WI38 (cell line): ENCODE data around the gene ARL2.

Experiments used
- H3K4me3 ChIP-seq: 2 replicates; pipeline ENCODE4 v1.5.1; 2011; ENCODE audit warnings: low read depth, mild to moderate bottlenecking, control low read depth, low read length
- TF ChIP-seq, protein P1 (sequence below): IDR thresholded peaks from 2 replicates; pipeline ENCODE4 v1.5.1; 2012; ENCODE audit warnings: low read depth, mild to moderate bottlenecking, control low read depth, low read length

The ARL2 gene

DNA sequence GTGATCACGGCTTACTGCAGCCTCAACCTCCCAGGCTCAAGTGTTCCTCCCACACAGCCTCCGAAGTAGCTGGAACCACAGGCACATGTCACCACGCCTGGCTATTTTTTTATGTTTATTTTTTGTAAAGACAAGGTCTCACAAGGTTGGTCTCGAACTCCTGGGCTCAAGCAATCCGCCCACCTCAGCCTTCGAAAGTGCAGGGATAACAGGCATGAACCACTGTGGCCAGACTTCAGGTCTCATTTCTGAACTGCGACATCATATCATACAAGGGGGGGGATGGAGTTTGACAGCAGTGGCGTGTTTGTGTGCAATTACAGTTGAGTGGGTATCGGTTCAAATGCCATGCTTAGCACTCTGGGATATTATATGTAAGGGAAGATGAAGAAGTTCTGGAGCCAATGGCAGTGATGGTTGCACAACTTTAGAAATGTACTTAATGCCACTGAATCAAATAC, 37.5 kb downstream of the ARL2 start:
- TF ChIP-seq, protein P1, sequence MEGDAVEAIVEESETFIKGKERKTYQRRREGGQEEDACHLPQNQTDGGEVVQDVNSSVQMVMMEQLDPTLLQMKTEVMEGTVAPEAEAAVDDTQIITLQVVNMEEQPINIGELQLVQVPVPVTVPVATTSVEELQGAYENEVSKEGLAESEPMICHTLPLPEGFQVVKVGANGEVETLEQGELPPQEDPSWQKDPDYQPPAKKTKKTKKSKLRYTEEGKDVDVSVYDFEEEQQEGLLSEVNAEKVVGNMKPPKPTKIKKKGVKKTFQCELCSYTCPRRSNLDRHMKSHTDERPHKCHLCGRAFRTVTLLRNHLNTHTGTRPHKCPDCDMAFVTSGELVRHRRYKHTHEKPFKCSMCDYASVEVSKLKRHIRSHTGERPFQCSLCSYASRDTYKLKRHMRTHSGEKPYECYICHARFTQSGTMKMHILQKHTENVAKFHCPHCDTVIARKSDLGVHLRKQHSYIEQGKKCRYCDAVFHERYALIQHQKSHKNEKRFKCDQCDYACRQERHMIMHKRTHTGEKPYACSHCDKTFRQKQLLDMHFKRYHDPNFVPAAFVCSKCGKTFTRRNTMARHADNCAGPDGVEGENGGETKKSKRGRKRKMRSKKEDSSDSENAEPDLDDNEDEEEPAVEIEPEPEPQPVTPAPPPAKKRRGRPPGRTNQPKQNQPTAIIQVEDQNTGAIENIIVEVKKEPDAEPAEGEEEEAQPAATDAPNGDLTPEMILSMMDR: no peak
- no peak overlapping the region for H3K4me3 ChIP-seq

DNA sequence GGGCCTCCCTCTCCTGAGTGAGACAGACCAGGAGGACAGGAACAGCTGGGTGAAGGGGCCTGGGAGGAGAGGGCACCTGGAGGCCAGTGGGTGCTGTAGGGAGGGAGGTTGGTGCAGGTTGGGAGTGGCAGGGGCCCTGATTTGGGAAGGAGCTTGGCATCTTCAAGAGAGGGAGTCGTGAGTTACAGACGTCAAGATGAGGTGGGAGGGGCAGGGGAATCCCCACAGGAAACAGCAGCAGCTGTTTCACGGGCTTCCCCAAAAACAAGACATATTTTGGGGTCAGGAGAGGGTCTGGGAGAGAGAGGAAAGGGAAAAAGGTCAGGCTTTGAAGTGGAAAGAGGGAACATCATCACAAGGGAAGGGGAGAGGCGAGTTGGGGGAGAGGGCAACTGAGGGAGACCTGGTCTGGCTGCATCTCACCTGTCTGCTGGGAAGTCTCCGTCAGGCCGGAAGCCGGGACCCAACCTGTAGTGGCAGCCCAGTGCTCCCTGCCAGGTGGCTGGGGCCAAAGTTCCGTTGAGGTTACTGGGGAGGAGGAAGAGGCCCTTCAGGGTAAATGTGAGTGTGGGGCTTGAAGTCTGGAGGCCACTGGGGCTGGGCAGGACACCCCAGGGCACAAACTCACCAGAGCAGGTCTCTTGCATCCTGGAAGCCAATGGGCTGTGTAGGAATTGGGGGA, 40.0 kb downstream of the ARL2 start:
- TF ChIP-seq, protein P1: no peak
- no peak overlapping the region for H3K4me3 ChIP-seq

DNA sequence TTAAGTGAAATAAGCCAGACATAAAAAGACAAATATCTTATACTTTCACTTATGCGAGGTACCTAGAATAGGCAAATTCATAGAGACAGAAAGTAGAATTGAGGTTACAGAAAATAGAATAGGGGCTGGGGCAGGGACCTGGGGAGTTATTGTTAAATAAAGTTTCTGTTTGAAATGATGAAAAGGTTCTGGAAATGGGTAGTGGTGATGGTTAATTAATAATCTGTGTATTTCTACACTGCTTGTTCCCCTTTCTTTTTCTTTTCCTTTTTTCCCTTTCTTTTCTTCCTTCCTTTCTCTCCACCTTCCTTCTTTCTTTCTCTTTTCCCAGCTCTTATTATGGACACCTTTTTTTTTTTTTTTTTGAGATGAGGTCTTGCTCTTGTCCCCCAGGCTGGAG, 41.6 kb downstream of the ARL2 start:
- no peak overlapping the region for H3K4me3 ChIP-seq
- TF ChIP-seq, protein P1: no peak

DNA sequence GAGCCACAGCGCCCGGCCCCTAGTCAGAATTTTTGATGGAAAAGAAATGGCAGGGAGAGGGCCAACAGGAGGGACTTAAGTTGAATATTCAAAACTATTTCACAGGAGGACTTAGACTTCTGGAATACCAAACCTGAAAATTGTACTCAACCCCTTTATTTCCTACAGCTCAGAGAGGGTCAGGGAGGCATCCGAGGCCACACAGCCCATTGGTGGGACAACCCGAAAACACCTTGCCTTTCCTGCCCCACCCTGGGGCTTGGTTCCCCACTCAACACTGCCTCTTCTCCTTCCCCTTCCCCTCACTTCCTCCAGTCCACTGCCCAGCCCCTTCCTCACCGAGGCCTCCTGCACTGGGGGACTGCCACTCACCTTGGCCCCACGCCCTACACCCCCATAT, 43.0 kb downstream of the ARL2 start:
- TF ChIP-seq, protein P1: no peak
- no peak overlapping the region for H3K4me3 ChIP-seq

DNA sequence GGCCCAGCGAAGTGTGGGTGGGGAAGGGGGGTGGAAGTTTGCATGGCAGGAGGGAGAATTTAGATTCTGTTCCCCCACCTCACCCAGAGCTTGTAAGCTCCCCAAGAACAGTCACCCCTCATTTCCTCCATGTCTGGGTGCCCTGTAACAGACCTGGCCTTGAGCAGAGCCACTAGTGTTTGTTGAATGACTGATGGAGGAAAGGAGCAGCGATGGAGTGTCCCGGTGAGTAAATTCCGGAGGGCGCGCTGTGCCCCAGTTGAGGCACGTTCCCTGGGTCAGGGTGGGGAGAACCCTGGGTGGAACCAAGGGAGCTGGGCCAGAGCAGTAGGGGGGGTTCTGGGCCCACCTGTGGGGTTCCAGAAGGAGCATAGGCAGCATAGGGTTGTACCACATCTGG, 43.6 kb downstream of the ARL2 start:
- TF ChIP-seq, protein P1: no peak
- H3K4me3 ChIP-seq: no peak overlapping the region

DNA sequence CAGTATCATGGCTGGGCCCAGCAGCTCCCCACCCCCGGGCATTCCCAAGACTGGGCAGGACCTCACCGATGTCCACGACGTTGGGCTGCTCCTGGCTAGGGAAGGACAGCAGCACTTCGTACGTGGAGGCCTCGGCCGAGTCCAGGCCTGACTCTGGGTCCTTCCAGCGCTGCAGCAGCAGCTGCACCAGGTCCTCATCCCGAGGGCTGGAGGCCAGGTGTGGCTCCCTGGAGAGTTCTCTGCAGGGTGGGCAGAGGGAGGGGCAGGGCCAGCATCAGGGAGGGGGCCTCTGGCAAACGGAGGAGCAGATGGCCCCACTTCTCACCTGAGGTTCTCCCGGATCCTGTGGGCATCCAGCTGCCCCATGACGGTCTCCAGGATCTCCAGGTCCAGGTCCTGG, 44.1 kb downstream of the ARL2 start:
- no peak overlapping the region for H3K4me3 ChIP-seq
- TF ChIP-seq, protein P1: no peak

DNA sequence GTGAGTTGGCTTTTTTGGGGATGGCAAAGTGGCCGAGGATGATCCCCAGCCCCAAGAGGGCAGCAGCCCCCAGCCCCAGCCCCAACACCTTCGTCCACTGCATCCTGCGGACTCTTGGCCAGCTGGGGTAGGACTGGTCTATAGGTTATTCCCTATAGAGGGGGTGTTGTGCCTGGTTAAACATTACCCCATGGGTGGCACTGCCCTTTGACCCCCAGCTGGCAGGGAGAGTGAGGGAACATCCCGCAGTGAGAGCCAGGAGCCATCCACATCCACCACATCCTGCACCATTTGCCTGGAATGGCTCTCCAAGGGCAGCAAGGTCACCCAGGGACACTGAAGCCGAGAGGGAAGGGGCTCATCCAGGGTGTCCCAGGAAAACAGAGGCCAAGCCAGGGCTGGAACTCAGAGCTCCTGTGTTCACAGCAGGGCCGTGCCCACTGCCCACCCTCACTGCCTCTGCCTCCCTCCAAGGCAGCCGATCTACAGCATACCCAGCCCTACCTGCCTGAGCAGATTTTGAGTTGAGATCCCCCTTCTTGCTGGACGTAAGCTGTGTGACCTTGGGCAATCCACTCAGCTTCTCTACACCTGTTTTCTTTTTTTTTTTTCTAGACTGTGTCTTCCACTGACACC, 44.6 kb downstream of the ARL2 start, which contains the start of gene NAALADL1:
TSS of gene NAALADL1 (minus strand) at position 135 of the 636 bp plus-strand sequence. CDS start at position 103, 32 bp downstream.
- H3K4me3 ChIP-seq: no peak within 1 kb of the TSS
- TF ChIP-seq, protein P1: no peak
